GM23338 (cell line): ENCODE measurements around the gene SSBP2. TPM values are rescaled to one million over a fixed set of nuclear protein-coding genes. Genes with fewer than 3 reads are reported as not detected.

ENCODE experiments used
- ATAC-seq: fragments of 200-7000 bp; cut with Tn5 transposase; 3 replicates; pipeline ENCODE4 v1.9.1; 2020
- DNase-seq: peaks from one replicate; pipeline ENCODE4 v3.0.0-alpha.2; 2015; ENCODE audit warnings: low spot score
- H2AFZ ChIP-seq: fragments of 200-600 bp; sonication (generic); 2 replicates; pipeline ENCODE4 v1.8.0; 2016; ENCODE audit warnings: antibody characterized with exemption, mild to moderate bottlenecking, moderate library complexity
- H3F3A ChIP-seq: fragments of 200-600 bp; sonication (generic); replicated peaks from 2 replicates; pipeline ENCODE4 v1.8.0; 2017; ENCODE audit warnings: antibody characterized with exemption, mixed run types, low read depth
- H3K27ac ChIP-seq: fragments of 200-600 bp; sonication (generic); 2 replicates; pipeline ENCODE4 v1.6.1; 2016; ENCODE audit warnings: low read depth
- H3K27me3 ChIP-seq: fragments of 200-600 bp; sonication (generic); 2 replicates; pipeline ENCODE4 v1.8.0; 2016; ENCODE audit warnings: mild to moderate bottlenecking, mixed run types, moderate library complexity; ENCODE audit not compliant: insufficient read depth
- H3K36me3 ChIP-seq: fragments of 200-600 bp; sonication (generic); 2 replicates; pipeline ENCODE4 v1.8.0; 2016; ENCODE audit warnings: mild to moderate bottlenecking; ENCODE audit not compliant: insufficient read depth
- H3K4me1 ChIP-seq: fragments of 200-600 bp; sonication (generic); 2 replicates; pipeline ENCODE4 v1.8.0; 2016; ENCODE audit warnings: mild to moderate bottlenecking, moderate library complexity; ENCODE audit not compliant: insufficient read depth
- H3K4me2 ChIP-seq: fragments of 200-600 bp; sonication (generic); 2 replicates; pipeline ENCODE4 v1.7.1; 2017; ENCODE audit warnings: mixed run types
- H3K4me3 ChIP-seq: fragments of 200-600 bp; sonication (generic); 2 replicates; pipeline ENCODE4 v1.6.1; 2016; ENCODE audit warnings: mixed run types
- H3K79me2 ChIP-seq: fragments of 200-600 bp; sonication (generic); replicated peaks from 2 replicates; pipeline ENCODE4 v1.8.0; 2017; ENCODE audit warnings: mild to moderate bottlenecking; ENCODE audit not compliant: insufficient read depth
- H3K9me2 ChIP-seq: fragments of 200-600 bp; sonication (generic); 2 replicates; pipeline ENCODE4 v1.8.0; 2017; ENCODE audit not compliant: insufficient read depth
- H4K20me1 ChIP-seq: fragments of 200-600 bp; sonication (generic); replicated peaks from 2 replicates; pipeline ENCODE4 v1.8.0; 2017; ENCODE audit warnings: mild to moderate bottlenecking; ENCODE audit not compliant: insufficient read depth
- H3K27ac Mint-ChIP-seq: 2 replicates; pipeline ENCODE4 v1.8.0; 2020; ENCODE audit warnings: inconsistent platforms, mild to moderate bottlenecking, moderate library complexity, mixed read lengths
- H3K27me3 Mint-ChIP-seq: 3 replicates; pipeline ENCODE4 v1.8.0; 2022; ENCODE audit warnings: low read depth, mild to moderate bottlenecking, moderate library complexity, mixed read lengths, inconsistent platforms; ENCODE audit not compliant: insufficient read depth, poor library complexity
- H3K36me3 Mint-ChIP-seq: 3 replicates; pipeline ENCODE4 v1.8.0; 2021; ENCODE audit warnings: low read depth, mild to moderate bottlenecking, inconsistent platforms, moderate library complexity, mixed read lengths
- H3K4me1 Mint-ChIP-seq: 3 replicates; pipeline ENCODE4 v1.8.0; 2020; ENCODE audit warnings: mild to moderate bottlenecking, inconsistent platforms, mixed read lengths
- H3K4me3 Mint-ChIP-seq: 3 replicates; pipeline ENCODE4 v1.8.0; 2021; ENCODE audit warnings: moderate library complexity, mild to moderate bottlenecking, inconsistent platforms, mixed read lengths
- H3K9me3 Mint-ChIP-seq: 3 replicates; pipeline ENCODE4 v1.8.0; 2020; ENCODE audit warnings: moderate library complexity, mild to moderate bottlenecking, inconsistent platforms, mixed read lengths
- CREB1 ChIP-seq: fragments of 250-450 bp; sonication (Bioruptor Pico); IDR thresholded peaks from 2 replicates; pipeline ENCODE4 v1.5.0; 2020; ENCODE audit warnings: low read depth, mild to moderate bottlenecking, moderate library complexity
- ETS1 ChIP-seq: IDR thresholded peaks from 2 replicates; pipeline ENCODE4 v1.6.1; 2016; ENCODE audit warnings: antibody characterized with exemption
- EZH2 ChIP-seq: fragments of 200-600 bp; sonication (generic); IDR thresholded peaks from one replicate; pipeline ENCODE4 v1.8.0; 2017; ENCODE audit warnings: antibody characterized with exemption, mild to moderate bottlenecking, low read depth; ENCODE audit not compliant: unreplicated experiment
- EZH2phosphoT487 ChIP-seq: fragments of 200-600 bp; sonication (generic); IDR thresholded peaks from one replicate; pipeline ENCODE4 v1.8.1; 2018; ENCODE audit warnings: antibody characterized with exemption; ENCODE audit not compliant: unreplicated experiment
- POLR2AphosphoS5 ChIP-seq: IDR thresholded peaks from 2 replicates; pipeline ENCODE4 v1.6.1; 2016; ENCODE audit warnings: antibody characterized with exemption, low read depth
- ZNF114 ChIP-seq: fragments of 250-450 bp; sonication (Bioruptor Pico); IDR thresholded peaks from 2 replicates; pipeline ENCODE4 v1.5.0; 2020; ENCODE audit warnings: mild to moderate bottlenecking, moderate library complexity
- ZNF331 ChIP-seq: fragments of 250-450 bp; sonication (Bioruptor Pico); IDR thresholded peaks from 2 replicates; pipeline ENCODE4 v1.5.0; 2020; ENCODE audit warnings: low read depth, mild to moderate bottlenecking, moderate library complexity
- polyA plus RNA-seq: library from polyadenylated mRNA; unstranded; fragments of >200 nt; fragmentation: Nextera tagmentation; extraction: Ambion mirVana; gene quantifications from 2 replicates; pipeline ENCODE4 v1.2.1, GENCODE V29; 2016
- total RNA-seq: library from RNA; depleted of rRNA; stranded (reverse); fragments of >200 nt; shearing (Covaris generic); gene quantifications from 2 replicates; pipeline ENCODE4 v1.2.3, GENCODE V29; 2014
- TF ChIP-seq, protein P1 (sequence below): fragments of 250-450 bp; sonication (Bioruptor Pico); IDR thresholded peaks from 2 replicates; pipeline ENCODE4 v1.5.0; 2020; ENCODE audit warnings: mild to moderate bottlenecking, moderate library complexity
- TF ChIP-seq, protein P2 (sequence below): IDR thresholded peaks from one replicate; pipeline ENCODE4 v1.6.1; 2018; ENCODE audit warnings: antibody characterized with exemption; ENCODE audit not compliant: unreplicated experiment

Gene SSBP2
- total and polyA plus RNA-seq, 2 experiments from 2014 or later, result 21.5 to 24.7 TPM

- Mint-ChIP-seq H3K27me3 (peaks cover 8% of the 10 kb centered on the region), H3K9me3 (no peaks in the 10 kb centered on the region; the same call in 2 of the 3 replicates), H3K27ac (no peak overlapping the region), H3K4me3 (no peak overlapping the region), H3K36me3 (no peaks in the 10 kb centered on the region), H3K4me1 (peaks cover 56% of the 10 kb centered on the region)
- TF ChIP-seq CREB1 (CRISPR knock-in tag) (no peak), EZH2 (no peak), POLR2AphosphoS5 (no peak), ZNF114 (CRISPR knock-in tag) (no peak), ZNF331 (CRISPR knock-in tag) (no peak), ETS1 (no peak), EZH2phosphoT487 (no peak)
- TF ChIP-seq, protein P1, sequence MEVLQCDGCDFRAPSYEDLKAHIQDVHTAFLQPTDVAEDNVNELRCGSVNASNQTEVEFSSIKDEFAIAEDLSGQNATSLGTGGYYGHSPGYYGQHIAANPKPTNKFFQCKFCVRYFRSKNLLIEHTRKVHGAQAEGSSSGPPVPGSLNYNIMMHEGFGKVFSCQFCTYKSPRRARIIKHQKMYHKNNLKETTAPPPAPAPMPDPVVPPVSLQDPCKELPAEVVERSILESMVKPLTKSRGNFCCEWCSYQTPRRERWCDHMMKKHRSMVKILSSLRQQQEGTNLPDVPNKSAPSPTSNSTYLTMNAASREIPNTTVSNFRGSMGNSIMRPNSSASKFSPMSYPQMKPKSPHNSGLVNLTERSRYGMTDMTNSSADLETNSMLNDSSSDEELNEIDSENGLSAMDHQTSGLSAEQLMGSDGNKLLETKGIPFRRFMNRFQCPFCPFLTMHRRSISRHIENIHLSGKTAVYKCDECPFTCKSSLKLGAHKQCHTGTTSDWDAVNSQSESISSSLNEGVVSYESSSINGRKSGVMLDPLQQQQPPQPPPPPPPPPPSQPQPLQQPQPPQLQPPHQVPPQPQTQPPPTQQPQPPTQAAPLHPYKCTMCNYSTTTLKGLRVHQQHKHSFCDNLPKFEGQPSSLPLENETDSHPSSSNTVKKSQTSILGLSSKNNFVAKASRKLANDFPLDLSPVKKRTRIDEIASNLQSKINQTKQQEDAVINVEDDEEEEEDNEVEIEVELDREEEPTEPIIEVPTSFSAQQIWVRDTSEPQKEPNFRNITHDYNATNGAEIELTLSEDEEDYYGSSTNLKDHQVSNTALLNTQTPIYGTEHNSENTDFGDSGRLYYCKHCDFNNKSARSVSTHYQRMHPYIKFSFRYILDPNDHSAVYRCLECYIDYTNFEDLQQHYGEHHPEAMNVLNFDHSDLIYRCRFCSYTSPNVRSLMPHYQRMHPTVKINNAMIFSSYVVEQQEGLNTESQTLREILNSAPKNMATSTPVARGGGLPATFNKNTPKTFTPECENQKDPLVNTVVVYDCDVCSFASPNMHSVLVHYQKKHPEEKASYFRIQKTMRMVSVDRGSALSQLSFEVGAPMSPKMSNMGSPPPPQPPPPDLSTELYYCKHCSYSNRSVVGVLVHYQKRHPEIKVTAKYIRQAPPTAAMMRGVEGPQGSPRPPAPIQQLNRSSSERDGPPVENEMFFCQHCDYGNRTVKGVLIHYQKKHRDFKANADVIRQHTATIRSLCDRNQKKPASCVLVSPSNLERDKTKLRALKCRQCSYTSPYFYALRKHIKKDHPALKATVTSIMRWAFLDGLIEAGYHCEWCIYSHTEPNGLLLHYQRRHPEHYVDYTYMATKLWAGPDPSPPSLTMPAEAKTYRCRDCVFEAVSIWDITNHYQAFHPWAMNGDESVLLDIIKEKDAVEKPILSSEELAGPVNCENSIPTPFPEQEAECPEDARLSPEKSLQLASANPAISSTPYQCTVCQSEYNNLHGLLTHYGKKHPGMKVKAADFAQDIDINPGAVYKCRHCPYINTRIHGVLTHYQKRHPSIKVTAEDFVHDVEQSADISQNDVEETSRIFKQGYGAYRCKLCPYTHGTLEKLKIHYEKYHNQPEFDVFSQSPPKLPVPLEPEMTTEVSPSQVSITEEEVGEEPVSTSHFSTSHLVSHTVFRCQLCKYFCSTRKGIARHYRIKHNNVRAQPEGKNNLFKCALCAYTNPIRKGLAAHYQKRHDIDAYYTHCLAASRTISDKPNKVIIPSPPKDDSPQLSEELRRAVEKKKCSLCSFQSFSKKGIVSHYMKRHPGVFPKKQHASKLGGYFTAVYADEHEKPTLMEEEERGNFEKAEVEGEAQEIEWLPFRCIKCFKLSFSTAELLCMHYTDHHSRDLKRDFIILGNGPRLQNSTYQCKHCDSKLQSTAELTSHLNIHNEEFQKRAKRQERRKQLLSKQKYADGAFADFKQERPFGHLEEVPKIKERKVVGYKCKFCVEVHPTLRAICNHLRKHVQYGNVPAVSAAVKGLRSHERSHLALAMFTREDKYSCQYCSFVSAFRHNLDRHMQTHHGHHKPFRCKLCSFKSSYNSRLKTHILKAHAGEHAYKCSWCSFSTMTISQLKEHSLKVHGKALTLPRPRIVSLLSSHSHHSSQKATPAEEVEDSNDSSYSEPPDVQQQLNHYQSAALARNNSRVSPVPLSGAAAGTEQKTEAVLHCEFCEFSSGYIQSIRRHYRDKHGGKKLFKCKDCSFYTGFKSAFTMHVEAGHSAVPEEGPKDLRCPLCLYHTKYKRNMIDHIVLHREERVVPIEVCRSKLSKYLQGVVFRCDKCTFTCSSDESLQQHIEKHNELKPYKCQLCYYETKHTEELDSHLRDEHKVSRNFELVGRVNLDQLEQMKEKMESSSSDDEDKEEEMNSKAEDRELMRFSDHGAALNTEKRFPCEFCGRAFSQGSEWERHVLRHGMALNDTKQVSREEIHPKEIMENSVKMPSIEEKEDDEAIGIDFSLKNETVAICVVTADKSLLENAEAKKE (CRISPR knock-in tag), result no peak
- TF ChIP-seq, protein P2, sequence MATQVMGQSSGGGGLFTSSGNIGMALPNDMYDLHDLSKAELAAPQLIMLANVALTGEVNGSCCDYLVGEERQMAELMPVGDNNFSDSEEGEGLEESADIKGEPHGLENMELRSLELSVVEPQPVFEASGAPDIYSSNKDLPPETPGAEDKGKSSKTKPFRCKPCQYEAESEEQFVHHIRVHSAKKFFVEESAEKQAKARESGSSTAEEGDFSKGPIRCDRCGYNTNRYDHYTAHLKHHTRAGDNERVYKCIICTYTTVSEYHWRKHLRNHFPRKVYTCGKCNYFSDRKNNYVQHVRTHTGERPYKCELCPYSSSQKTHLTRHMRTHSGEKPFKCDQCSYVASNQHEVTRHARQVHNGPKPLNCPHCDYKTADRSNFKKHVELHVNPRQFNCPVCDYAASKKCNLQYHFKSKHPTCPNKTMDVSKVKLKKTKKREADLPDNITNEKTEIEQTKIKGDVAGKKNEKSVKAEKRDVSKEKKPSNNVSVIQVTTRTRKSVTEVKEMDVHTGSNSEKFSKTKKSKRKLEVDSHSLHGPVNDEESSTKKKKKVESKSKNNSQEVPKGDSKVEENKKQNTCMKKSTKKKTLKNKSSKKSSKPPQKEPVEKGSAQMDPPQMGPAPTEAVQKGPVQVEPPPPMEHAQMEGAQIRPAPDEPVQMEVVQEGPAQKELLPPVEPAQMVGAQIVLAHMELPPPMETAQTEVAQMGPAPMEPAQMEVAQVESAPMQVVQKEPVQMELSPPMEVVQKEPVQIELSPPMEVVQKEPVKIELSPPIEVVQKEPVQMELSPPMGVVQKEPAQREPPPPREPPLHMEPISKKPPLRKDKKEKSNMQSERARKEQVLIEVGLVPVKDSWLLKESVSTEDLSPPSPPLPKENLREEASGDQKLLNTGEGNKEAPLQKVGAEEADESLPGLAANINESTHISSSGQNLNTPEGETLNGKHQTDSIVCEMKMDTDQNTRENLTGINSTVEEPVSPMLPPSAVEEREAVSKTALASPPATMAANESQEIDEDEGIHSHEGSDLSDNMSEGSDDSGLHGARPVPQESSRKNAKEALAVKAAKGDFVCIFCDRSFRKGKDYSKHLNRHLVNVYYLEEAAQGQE, result no peak
- peaks cover 49% of the 10 kb centered on the region for H3K4me1 ChIP-seq
- no peak overlapping the region for H3K4me3 ChIP-seq
- H3K36me3 ChIP-seq, result no peaks in the 10 kb centered on the region
- H3K4me2 ChIP-seq, result peak overlapping the region; percentile 57; the same call in 1 of the 2 replicates
- no peak overlapping the region for H3K27ac ChIP-seq
- H3F3A ChIP-seq, result 0 out of 2 replicates have a peak, but pooled peaks cover 5% of the 10 kb centered on the region
- H3K79me2 ChIP-seq, result peaks cover 11% of the 10 kb centered on the region; the same call in 1 of the 2 replicates
- H3K27me3 ChIP-seq, result peaks cover 26% of the 10 kb centered on the region
- DNase-seq (no peak), ATAC-seq (no peak)
- H2AFZ ChIP-seq, result no peak overlapping the region
- H3K9me2 ChIP-seq, result no peaks in the 10 kb centered on the region
- H4K20me1 ChIP-seq, result no peaks in the 10 kb centered on the region
Observed at GRCh38 chr5:81753429-81753828, 2.5 kb upstream of the SSBP2 start.
